Activated CD4-positive, alpha-beta T cell treated with anti-CD3 and anti-CD28 coated beads, Interleukin-2, amount 50 U/mL, for 24 hours (primary cell): ENCODE results near the gene ZNF239.
"Not testable (repeated sequence)": the region's sequence is repeated elsewhere in the genome, so short reads cannot be mapped to it uniquely, and the experiment has no call there.

Experiments
- DNase-seq, 2 donors: peaks; one replicate each; pipeline ENCODE4 v3.0.0-alpha.2; 2020; ENCODE audit warnings: low read depth in 1 of 2, low spot score in 1 of 2

The ZNF239 gene

DNA sequence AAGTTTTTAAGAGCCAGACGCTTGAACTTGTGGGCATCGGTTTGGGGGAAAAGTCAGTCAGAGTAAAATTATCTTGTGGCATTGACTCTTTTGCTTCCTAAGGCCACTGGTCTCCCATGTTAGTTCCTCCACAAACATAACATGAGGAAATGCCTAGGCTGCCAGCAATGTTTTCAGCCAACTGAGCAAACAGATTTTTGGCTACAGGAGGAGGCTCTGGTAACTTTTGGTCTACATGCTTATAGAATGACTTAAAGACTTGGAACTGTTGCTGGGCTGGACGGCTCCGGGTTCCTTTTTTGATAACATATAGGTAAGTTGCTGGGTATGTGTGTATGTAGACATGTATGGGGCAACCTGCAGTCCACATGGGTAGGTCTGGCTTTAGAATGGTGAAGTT, 9.6 kb upstream of the ZNF239 start:
- no peak for DNase-seq

DNA sequence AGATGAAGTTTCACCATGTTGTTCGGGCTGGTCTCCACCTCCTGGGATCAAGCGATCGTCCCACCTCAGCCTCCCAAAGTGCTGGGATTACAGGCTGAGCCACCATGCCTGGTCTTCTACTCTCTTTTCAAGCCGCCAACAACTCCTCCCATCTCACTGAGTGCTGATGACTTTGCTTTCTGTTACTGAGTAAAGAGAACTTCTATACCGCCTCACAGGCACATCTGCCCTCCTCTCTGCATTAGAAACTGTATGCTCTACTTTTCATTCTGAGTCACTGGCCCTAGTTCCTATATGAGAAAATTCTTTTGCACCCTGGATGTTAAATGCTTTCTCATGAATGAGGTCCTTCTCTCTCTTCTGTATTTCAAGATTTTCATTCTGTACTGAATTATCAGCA, 2.2 kb upstream of the ZNF239 start:
- DNase-seq: no peak

DNA sequence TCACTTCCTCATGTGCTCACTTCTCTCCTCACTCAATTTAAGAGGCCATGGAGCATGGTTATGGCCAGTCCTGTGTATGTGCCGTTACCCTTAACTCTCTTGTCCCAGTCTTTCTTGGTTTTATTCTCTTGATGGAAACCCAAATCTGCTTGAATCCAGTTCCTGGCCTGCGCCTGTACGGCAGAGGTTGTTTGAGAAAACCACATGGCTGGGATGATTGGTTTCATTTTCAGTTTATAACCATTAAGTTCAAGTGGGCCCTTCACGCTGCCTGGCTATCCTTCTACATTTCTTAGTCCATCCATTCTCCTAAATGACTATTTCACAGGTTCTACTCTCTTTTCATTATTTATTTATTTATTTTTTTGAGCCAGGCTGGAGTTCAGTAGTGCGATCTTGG, 1.6 kb upstream of the ZNF239 start:
- DNase-seq: no peak

DNA sequence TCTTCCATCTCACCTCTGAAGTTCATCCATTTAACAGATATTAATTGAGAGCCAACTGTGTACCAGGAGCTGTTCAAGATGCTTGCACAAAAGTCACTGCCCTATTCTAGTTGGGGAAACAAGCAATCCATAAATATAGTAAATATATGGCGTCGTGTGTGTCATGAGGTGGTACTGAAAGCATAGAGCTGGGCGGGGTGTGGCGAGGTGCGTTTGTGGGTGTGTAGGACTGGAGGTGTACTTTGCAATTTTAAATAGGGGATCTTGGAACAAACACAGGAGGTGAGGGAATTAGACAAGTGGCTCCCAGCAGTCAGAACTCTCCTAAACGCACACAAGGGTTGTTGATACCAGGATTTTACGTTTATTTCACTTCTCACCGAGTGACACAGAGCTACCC, 490 bp upstream of the ZNF239 start:
- DNase-seq: no peak

DNA sequence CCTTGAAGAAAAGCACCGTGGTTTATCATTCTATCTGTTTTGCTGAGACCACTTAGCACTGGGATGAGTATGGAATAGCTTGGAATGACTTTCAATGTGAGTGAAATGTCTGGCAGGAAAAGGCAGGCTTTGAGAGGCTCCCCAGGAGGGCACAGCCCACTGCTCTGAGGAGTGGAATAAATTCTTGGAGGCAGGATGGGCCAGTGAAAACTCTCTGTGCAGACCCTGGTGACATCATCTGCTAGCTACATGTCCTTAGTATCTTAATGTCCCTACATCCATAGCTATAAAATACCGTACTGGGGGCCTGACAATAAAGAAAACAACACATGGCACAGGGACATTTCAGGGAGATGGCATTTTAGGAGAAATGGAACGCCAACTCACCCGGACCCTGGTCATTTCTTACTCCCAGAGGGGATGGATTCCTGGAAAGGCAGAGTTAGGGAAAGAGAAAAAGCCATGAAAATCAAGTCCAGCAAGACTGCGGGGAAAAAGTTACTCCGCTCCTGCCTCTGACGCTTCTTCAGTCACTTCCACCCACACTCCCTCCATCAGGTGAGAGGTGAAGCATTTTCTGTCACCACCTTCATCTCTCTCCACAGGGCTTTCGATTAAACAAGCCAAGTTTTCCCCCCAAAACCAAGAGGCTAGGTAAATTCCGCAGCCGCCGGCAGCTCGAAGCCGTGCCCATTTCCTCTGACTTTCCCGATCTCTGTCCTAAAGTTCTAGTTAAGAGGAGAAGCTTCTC, 991 bp downstream of the ZNF239 start:
- DNase-seq: no peak

DNA sequence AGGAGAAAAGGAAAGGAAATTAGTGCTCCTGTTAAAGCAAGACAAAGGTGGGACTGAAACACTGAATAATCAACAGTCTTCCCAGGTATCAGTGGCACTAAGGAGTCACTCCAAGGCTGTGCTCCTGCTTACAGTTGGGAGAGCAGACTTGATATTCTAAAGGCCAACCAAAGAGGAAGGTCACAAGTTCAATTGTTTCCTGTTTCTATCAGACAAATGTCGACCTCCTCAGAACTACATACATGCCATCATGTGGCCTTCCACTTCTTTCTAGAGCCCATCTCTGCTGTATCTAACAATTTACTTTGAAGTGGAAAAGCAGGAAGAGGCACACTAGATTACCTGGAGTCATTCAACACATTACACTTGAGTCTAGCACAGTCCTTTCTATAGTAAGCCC, 3.4 kb downstream of the ZNF239 start:
- DNase-seq: no peak

DNA sequence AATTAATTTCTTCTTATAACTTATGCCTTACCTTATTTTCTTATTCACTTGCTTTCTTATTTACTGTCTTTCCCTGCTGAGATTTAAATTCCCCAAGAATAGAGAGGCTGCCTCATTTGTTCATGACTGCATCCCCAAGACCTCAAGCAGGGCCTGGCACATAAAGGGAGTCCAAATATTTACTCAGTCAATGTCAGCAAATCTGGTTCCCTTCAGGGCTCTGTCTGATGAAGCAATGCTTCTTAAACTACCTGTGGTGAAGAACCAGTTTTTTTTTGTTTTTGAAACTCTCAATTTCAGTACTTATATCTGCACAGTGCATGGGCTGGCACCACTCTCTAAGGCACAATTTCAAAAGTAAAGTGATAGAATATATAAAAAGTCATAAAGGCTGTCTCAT, 4.7 kb downstream of the ZNF239 start:
- no peak for DNase-seq

DNA sequence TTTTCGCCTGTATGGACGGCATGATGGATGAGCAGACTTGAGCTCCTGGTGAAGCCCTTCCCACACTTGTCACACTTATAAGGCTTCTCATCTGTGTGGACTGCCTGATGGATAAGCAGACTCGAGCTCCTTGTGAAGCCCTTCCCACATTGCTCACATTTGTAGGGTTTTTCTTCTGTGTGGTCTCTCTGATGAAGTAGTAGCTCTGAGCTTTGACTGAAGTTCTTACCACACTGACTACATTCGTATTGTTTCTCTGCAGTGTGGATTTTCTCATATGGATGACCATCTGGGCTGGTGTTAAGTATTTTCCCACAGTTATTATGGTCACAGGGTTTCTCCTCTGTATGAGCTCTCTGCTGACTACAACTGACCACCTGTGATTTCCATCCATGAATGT, 17.2 kb downstream of the ZNF239 start:
- no peak for DNase-seq

DNA sequence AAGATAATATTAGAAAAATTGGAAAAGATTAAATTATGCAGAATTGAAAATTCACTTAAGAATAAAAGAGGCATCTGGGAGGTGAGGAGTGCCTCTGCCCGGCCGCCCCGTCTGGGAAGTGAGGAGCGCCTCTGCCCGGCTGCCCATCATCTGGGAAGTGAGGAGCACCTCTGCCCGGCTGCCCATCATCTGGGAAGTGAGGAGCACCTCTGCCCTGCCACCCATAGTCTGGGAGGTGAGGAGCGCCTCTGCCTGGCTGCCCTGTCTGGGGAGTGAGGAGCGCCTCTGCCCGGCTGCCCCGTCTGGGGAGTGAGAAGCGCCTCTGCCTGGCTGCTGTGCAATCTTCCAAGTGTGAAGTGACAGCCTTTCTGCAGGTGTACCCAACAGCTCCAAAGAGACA, 30.7 kb downstream of the ZNF239 start:
- DNase-seq: not testable (repeated sequence)

DNA sequence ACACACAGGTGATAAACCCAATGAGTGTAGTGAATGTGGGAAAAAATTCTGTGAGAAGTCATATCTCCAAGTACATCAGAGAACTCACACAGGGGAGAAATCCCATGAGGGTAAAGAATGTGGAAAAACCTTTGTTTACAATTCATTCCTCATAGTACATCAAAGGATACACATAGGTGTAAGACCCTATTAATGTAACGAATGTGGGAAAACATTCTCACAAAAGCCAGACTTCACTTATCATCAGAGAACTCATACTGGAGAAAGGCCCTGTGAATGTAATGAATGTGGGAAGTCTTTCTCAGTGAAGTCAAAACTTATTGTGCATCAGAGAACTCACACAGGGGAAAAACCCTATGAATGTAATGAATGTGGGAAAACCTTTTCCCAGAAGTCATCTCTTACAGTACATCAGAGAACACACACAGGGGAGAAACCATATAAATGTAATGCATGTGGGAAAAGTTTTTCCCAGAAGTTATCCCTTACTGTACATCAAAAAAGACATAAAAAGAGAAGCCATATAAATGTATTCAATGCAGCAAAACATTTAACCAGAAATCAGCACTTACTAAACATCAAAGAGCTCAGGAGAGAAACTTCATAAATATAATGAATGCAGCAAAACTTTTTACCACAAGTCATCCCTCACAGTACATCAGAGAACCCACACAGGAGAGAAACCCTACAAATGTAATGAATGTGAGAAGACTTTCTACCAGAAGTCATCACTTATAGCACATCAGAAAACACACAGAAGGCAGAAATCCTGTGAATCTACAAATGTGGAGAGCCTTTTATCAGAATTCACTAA, 49.8 kb downstream of the ZNF239 start:
- DNase-seq: no peak
